ENCODE measurements around the gene MACROD1. TPM values are rescaled to one million over a fixed set of nuclear protein-coding genes. Genes with fewer than 3 reads are reported as not detected.

The MACROD1 gene
- polyA plus RNA-seq, 3 donors from 2014 or later: 4.8 to 7.1 (median 6.5) TPM

- Mint-ChIP-seq H3K36me3 (no peaks in the 10 kb centered on the region), H3K4me1 (no peaks in the 10 kb centered on the region), H3K27me3 (ENCODE audit: low read depth in 3 of 3) (peaks cover 0 to 5% (median 2%) of the 10 kb centered on the region in 3 donors), H3K27ac (no peak overlapping the region), H3K9me3 (no peaks in the 10 kb centered on the region), H3K4me3 (no peak overlapping the region)
- DNase-seq: no peak
Measured at GRCh38 chr11:64098318-64098831, 67.5 kb downstream of the MACROD1 start.

- Mint-ChIP-seq H3K4me1 (no peaks in the 10 kb centered on the region), H3K4me3 (no peak overlapping the region), H3K27ac (no peak overlapping the region), H3K9me3 (no peaks in the 10 kb centered on the region), H3K27me3 (ENCODE audit: low read depth in 3 of 3) (peaks cover 0 to 5% (median 2%) of the 10 kb centered on the region in 3 donors), H3K36me3 (no peaks in the 10 kb centered on the region)
- no peak for DNase-seq
Measured at GRCh38 chr11:64097468-64098317, 68.2 kb downstream of the MACROD1 start.

DNA sequence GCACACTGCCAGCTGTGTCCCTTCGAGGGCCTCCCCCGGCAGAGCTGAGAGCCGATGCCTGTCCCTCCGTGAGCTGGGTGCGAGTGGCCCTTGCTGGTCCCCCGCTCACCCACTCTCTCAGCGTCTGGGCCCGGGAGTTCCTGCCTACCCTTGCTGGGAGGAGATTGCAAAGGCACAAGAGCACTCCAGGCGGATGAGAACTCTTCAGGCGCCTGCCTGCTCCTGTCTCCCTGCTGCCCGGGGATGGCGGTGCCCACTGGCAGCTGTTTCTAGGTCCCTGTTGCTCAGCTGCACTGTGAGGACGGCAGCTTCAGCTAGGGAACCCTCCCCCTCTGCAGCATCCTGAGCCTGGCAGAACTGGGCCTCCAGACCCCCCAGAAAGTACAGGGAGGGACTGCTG is 69.1 kb downstream of the MACROD1 start:
- no peak overlapping the region for H3K27ac Mint-ChIP-seq
- H3K36me3 Mint-ChIP-seq: no peaks in the 10 kb centered on the region
- no peaks in the 10 kb centered on the region for H3K4me1 Mint-ChIP-seq
- no peak for DNase-seq
- H3K9me3 Mint-ChIP-seq: no peaks in the 10 kb centered on the region
- H3K27me3 Mint-ChIP-seq (ENCODE audit: low read depth in 3 of 3): peaks cover 0 to 5% (median 2%) of the 10 kb centered on the region in 3 donors
- no peak overlapping the region for H3K4me3 Mint-ChIP-seq

DNA sequence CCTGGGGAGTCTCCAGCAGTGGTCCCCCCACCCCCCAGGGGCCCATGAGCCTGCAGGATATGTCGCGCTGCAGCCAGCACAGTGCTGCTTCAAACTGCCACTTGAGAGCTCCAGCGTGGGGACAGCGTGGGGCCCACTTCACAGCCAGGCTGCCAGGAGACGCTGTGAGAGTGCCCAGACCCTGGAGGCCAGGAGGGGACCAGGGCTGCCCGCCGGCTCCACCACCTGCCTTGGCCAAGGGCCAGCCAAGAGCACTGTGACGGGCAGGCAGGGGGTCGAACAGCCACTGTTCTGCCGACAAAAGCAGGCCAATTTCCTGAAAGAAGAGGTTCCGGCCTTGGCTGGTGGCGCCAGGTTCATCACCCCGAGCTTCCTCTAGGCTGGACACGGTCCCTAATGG is 70.0 kb downstream of the MACROD1 start:
- Mint-ChIP-seq H3K36me3 (no peaks in the 10 kb centered on the region), H3K4me3 (no peak overlapping the region), H3K27me3 (ENCODE audit: low read depth in 3 of 3) (peaks cover 0 to 5% (median 2%) of the 10 kb centered on the region in 3 donors), H3K9me3 (no peaks in the 10 kb centered on the region), H3K4me1 (no peaks in the 10 kb centered on the region), H3K27ac (no peak overlapping the region)
- DNase-seq: no peak

DNA sequence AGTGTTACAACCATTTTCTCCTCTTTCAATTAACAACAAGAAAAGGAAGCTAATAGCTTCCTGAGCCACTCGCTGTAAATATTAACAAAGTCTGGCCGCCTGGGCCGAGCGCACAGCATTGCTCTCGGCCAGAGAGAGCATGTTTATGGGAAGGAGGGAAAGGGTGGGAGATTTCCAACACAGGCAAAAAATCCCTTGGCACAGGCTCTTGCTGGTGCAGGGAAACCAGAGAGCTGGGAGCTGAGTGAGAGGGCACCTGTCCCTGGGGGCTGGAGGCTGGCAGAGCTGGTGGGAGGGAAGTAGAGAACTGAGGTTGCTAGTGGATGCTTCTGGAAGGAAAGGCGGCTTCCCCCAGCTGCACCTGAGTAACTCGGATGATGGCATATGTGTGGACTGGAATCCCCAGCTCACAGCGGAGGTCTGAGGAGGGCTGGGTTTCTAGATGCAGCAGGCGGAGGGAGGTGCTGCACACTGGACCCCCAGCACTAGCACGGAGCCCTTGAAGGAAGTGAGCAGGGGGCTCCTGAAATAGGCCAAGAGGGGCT is 70.6 kb downstream of the MACROD1 start:
- Mint-ChIP-seq H3K9me3 (no peaks in the 10 kb centered on the region), H3K27me3 (ENCODE audit: low read depth in 3 of 3) (peaks cover 0 to 5% (median 2%) of the 10 kb centered on the region in 3 donors), H3K4me3 (no peak overlapping the region), H3K27ac (no peak overlapping the region), H3K4me1 (no peaks in the 10 kb centered on the region), H3K36me3 (no peaks in the 10 kb centered on the region)
- no peak for DNase-seq

GRCh38 chr11:64094463-64095260 is 71.3 kb downstream of the MACROD1 start:
- Mint-ChIP-seq H3K4me3 (no peak overlapping the region), H3K9me3 (no peaks in the 10 kb centered on the region), H3K36me3 (no peaks in the 10 kb centered on the region), H3K4me1 (no peaks in the 10 kb centered on the region), H3K27me3 (ENCODE audit: low read depth in 3 of 3) (peaks cover 1 to 5% (median 2%) of the 10 kb centered on the region in 3 donors), H3K27ac (no peak overlapping the region)
- no peak for DNase-seq

- peaks cover 1 to 2% (median 2%) of the 10 kb centered on the region in 3 donors for H3K27me3 Mint-ChIP-seq (ENCODE audit: low read depth in 3 of 3)
- no peak overlapping the region for H3K4me3 Mint-ChIP-seq
- H3K27ac Mint-ChIP-seq: no peak overlapping the region
- H3K4me1 Mint-ChIP-seq: no peaks in the 10 kb centered on the region
- no peaks in the 10 kb centered on the region for H3K9me3 Mint-ChIP-seq
- no peak for DNase-seq
- H3K36me3 Mint-ChIP-seq: no peaks in the 10 kb centered on the region
Measured at GRCh38 chr11:64093233-64094039, 72.5 kb downstream of the MACROD1 start.

DNA sequence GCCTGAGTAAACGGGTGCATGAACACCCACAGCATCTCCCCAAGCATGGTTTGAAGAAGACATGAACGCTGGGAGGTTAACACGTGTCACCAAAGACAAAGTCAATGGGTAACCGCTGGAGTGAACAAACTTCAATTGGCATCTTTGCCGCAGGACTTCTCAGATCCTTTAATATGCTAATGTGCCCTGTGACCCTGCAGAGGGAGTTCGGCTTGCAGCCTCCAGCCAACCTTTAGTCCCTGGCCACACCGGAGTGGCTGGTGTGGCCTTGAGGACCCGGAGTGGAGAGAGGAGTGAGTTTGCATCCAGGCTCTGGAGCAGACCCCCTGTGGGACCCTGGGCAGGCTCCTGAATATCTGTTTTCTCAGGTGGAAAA is 73.2 kb downstream of the MACROD1 start:
- Mint-ChIP-seq H3K9me3 (no peaks in the 10 kb centered on the region), H3K4me1 (no peaks in the 10 kb centered on the region), H3K27ac (no peak overlapping the region), H3K27me3 (ENCODE audit: low read depth in 3 of 3) (peaks cover 1 to 2% (median 2%) of the 10 kb centered on the region in 3 donors), H3K4me3 (no peak overlapping the region), H3K36me3 (no peaks in the 10 kb centered on the region)
- no peak for DNase-seq

DNA sequence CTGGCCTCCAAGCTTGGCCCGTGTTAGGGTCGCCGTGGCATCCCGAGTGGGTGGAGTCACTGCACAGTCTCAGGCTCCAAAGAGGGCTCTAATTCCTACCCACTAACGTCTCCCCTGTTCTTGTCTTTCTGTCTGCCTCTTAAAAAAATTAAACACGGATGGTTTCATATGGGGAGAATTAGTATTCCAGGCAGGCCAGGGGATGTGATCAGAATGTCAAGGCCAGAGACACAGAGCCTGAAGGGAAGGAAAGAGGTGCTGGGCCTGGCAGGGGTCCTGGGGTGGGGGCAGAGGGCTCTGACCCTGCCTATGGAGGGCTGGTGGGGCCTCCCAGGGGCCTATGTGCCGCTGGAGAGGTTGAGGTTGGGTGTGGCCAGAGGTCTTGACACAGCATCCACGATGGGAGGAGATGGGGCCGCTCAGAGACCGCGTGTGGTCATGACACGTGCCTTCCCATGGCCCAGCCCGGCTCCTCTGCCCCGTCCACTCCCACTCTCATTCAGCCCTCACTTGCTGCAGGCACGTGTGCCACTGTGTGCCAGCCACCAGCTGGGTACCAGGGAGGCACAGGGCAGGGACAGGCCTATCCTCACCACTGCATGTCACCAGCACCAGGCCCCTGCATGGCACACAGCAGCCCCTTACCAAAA is 73.7 kb downstream of the MACROD1 start:
- H3K27me3 Mint-ChIP-seq (ENCODE audit: low read depth in 3 of 3): peaks cover 1 to 2% (median 2%) of the 10 kb centered on the region in 3 donors
- H3K27ac Mint-ChIP-seq: no peak overlapping the region
- no peaks in the 10 kb centered on the region for H3K36me3 Mint-ChIP-seq

DNA sequence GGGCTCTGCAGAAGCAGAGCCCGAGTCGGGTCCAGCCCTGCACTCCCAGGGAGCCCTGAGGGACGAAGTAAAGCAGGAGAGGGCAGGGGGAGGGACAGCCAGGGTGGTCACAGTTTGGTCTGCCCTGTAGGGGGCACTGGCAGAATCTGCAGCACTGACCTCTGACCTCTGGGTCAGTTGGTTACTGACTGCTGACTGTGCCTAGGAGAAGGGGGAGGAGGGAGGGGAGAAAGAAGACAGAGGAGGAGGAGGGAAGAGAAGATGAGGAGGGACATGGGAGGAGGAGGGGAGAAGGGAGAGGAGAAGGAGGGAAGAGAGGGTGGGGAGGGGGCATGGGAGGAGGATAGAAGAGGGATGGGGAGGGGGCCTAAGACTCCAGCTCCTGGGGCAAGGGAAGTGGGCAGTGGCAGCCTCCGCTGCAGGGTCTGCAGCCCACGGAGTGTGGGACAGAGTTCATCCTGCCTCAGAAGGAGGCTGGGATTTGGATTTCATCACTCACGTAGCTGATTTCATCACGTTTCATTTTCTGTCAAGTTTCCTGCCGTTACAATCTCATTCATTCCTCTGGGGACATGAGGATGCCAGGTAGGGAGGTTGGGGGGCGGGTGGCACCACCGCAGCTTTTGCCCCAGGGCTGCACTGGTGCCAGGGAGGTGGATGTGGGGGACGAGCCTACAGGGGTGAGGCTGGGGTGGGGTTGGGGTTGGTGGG is 75.0 kb downstream of the MACROD1 start:
- Mint-ChIP-seq H3K36me3 (no peaks in the 10 kb centered on the region), H3K4me1 (no peaks in the 10 kb centered on the region), H3K27ac (no peak overlapping the region)

More for the DNA sequence above, 73.7 kb downstream of the MACROD1 start:
- no peak for DNase-seq
- Mint-ChIP-seq H3K4me1 (no peaks in the 10 kb centered on the region), H3K9me3 (no peaks in the 10 kb centered on the region), H3K4me3 (no peak overlapping the region)

DNA sequence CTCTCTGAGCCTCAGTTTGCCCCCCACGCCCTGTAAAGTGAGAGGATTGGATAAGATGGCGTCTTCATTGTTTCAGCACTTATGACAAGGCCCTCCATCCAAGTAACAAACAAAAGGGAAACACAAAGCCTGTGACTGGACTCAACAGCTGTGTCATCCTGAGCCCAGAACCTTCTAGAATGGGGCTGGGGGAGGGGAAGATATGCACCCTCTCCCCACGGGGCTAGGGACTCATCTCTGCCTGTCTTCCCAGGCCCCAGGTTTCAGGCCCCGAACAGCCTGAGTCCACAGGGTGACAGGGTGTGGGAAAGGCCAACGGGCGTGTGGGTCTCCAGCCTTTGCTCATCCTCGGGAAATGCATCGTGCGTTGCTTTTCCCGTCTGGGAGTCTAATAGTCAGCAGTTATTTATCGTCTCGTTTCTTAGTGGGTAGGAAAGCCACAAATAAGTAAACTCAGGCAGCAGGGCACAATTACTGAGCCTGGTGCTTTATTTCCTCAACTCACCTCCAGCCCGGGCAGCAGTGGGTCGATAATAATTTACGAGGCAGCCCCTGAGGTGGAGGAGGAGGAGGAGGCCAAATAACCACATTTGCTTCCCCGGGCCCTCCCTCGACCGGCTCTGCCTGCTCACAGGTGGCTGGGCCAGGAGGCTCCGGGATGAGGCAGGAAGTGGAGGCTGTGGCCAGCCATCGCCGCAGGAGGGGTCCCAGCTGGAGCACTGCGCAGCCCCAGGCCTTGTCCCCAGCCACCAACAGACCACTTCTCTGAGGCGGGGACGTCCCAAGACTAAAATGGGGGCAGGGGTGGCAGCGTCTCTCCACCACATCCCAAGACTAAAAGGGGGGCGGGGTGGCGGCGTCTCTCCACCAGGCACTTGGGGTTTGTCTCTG is 75.8 kb downstream of the MACROD1 start:
- H3K36me3 Mint-ChIP-seq: no peaks in the 10 kb centered on the region
- H3K4me3 Mint-ChIP-seq: no peak overlapping the region
- no peaks in the 10 kb centered on the region for H3K9me3 Mint-ChIP-seq
- H3K4me1 Mint-ChIP-seq: no peaks in the 10 kb centered on the region
- DNase-seq: no peak
- H3K27ac Mint-ChIP-seq: no peak overlapping the region
- peaks cover 1 to 5% (median 2%) of the 10 kb centered on the region in 3 donors for H3K27me3 Mint-ChIP-seq (ENCODE audit: low read depth in 3 of 3)

More for the DNA sequence above, 75.0 kb downstream of the MACROD1 start:
- DNase-seq: no peak
- H3K4me3 Mint-ChIP-seq: no peak overlapping the region
- peaks cover 1 to 5% (median 2%) of the 10 kb centered on the region in 3 donors for H3K27me3 Mint-ChIP-seq (ENCODE audit: low read depth in 3 of 3)
- H3K9me3 Mint-ChIP-seq: no peaks in the 10 kb centered on the region

- Mint-ChIP-seq H3K27me3 (ENCODE audit: low read depth in 3 of 3) (peaks cover 1 to 5% (median 2%) of the 10 kb centered on the region in 3 donors), H3K36me3 (no peaks in the 10 kb centered on the region)
Measured at GRCh38 chr11:64089493-64089892, 76.4 kb downstream of the MACROD1 start.

More at GRCh38 chr11:64089493-64089892, 76.4 kb downstream of the MACROD1 start:
- no peaks in the 10 kb centered on the region for H3K4me1 Mint-ChIP-seq
- no peak overlapping the region for H3K4me3 Mint-ChIP-seq
- no peak for DNase-seq
- no peak overlapping the region for H3K27ac Mint-ChIP-seq
- no peaks in the 10 kb centered on the region for H3K9me3 Mint-ChIP-seq

Data from immature natural killer cell (primary cell).